ENCODE results near the gene CNTN3. TPM values are rescaled to one million over a fixed set of nuclear protein-coding genes. Genes with fewer than 3 reads are reported as not detected.

CNTN3 gene
- polyA plus RNA-seq, 1 donor from 2014 or later: 31.8 TPM

DNA sequence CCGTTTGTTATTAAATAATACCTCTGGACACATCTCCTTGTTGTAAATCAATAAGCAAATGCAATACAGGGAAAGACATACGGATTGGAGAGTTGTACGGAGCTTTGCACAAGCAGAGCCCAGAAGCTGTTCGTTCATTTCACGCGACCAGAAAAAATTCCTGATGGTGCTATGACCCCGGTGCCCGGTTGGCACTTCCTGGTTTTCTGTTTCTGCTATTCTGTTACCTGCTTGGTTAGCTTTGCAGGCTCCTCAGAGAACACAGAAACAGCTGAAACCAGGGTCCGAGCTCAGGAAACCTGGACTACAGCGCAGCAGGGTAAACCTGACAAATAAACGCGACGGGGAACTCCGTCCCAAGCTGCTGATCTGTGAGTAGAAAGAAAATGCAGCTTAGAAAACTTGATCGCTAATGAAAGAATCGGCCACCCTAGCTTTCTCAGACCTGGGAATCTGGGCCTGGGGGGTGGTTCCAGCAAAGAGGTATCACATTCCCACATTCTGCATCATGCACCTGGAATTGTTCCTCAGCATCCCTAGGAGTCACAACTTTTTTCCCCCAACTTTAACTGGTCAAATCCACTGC, 845 bp downstream of the CNTN3 start:
- Histone ChIP-seq H3K36me3 (ENCODE audit: insufficient read depth, low read length) (no peaks in the 10 kb centered on the region), H3F3A (ENCODE audit: insufficient read depth, low read length, poor library complexity, severe bottlenecking) (no peaks in the 10 kb centered on the region), H2AFZ (ENCODE audit: low read depth, low read length) (no peak overlapping the region), H3K9ac (ENCODE audit: low read length) (peak overlapping the region; percentile 23), H3K79me2 (replicated peaks; ENCODE audit: insufficient read depth, low read length) (no peaks in the 10 kb centered on the region), H3K9me2 (ENCODE audit: insufficient read depth, low read length) (no peaks in the 10 kb centered on the region), H3K27ac (ENCODE audit: low read length) (no peak overlapping the region), H3K4me2 (ENCODE audit: low read length) (peak overlapping the region; percentile 43), H3K9me3 (ENCODE audit: low read length) (no peaks in the 10 kb centered on the region), H3K27me3 (ENCODE audit: insufficient read depth, low read depth, low read length) (peaks cover 20% of the 10 kb centered on the region), H3K4me3 (ENCODE audit: low read length) (peak overlapping the region; percentile 69), H4K20me1 (ENCODE audit: insufficient read depth) (no peaks in the 10 kb centered on the region)
- TF ChIP-seq, protein P1, sequence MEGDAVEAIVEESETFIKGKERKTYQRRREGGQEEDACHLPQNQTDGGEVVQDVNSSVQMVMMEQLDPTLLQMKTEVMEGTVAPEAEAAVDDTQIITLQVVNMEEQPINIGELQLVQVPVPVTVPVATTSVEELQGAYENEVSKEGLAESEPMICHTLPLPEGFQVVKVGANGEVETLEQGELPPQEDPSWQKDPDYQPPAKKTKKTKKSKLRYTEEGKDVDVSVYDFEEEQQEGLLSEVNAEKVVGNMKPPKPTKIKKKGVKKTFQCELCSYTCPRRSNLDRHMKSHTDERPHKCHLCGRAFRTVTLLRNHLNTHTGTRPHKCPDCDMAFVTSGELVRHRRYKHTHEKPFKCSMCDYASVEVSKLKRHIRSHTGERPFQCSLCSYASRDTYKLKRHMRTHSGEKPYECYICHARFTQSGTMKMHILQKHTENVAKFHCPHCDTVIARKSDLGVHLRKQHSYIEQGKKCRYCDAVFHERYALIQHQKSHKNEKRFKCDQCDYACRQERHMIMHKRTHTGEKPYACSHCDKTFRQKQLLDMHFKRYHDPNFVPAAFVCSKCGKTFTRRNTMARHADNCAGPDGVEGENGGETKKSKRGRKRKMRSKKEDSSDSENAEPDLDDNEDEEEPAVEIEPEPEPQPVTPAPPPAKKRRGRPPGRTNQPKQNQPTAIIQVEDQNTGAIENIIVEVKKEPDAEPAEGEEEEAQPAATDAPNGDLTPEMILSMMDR (IDR thresholded peaks at IDR 0.05; ENCODE audit: poor library complexity, severe bottlenecking): no peak
- TF ChIP-seq EP300 (conservative IDR thresholded peaks at IDR 0.05; ENCODE audit: poor library complexity, severe bottlenecking) (no peak), MXI1 (conservative IDR thresholded peaks at IDR 0.05; ENCODE audit: poor library complexity, severe bottlenecking) (no peak), RAD21 (conservative IDR thresholded peaks at IDR 0.05) (no peak), TAF1 (IDR thresholded peaks at IDR 0.05; ENCODE audit: low read depth) (no peak), POLR2AphosphoS5 (IDR thresholded peaks at IDR 0.05) (no peak), EZH2 (IDR thresholded peaks at IDR 0.05; ENCODE audit: borderline replicate concordance, insufficient read depth, low read length, poor library complexity, severe bottlenecking) (no peak), SMC3 (conservative IDR thresholded peaks at IDR 0.05; ENCODE audit: poor library complexity) (no peak)
- TF ChIP-seq, protein P2, sequence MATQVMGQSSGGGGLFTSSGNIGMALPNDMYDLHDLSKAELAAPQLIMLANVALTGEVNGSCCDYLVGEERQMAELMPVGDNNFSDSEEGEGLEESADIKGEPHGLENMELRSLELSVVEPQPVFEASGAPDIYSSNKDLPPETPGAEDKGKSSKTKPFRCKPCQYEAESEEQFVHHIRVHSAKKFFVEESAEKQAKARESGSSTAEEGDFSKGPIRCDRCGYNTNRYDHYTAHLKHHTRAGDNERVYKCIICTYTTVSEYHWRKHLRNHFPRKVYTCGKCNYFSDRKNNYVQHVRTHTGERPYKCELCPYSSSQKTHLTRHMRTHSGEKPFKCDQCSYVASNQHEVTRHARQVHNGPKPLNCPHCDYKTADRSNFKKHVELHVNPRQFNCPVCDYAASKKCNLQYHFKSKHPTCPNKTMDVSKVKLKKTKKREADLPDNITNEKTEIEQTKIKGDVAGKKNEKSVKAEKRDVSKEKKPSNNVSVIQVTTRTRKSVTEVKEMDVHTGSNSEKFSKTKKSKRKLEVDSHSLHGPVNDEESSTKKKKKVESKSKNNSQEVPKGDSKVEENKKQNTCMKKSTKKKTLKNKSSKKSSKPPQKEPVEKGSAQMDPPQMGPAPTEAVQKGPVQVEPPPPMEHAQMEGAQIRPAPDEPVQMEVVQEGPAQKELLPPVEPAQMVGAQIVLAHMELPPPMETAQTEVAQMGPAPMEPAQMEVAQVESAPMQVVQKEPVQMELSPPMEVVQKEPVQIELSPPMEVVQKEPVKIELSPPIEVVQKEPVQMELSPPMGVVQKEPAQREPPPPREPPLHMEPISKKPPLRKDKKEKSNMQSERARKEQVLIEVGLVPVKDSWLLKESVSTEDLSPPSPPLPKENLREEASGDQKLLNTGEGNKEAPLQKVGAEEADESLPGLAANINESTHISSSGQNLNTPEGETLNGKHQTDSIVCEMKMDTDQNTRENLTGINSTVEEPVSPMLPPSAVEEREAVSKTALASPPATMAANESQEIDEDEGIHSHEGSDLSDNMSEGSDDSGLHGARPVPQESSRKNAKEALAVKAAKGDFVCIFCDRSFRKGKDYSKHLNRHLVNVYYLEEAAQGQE (IDR thresholded peaks at IDR 0.05; ENCODE audit: borderline replicate concordance): no peak

DNA sequence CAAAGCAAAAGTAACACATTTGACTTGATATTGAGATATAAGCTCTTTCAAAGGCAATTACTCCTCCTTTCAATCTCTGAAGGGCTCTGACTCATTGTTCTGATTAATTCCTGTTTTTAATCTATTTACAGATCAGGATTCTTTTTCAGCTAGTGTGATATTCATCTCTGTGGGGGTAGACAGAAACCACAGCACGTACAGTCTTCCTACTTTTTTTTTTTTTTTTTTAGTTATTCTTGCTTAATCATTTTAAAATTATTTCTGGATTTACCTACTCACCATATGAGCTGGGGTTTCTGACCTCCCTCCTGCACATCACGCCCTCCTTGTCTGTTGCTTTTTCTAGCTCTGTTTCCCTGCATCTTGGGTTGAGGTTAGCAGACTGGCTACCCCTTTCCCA, 1.4 kb downstream of the CNTN3 start:
- Histone ChIP-seq H3K36me3 (ENCODE audit: insufficient read depth, low read length) (no peaks in the 10 kb centered on the region), H3K4me2 (ENCODE audit: low read length) (peak overlapping the region; percentile 43), H2AFZ (ENCODE audit: low read depth, low read length) (no peak overlapping the region), H3K79me2 (replicated peaks; ENCODE audit: insufficient read depth, low read length) (no peaks in the 10 kb centered on the region), H3F3A (ENCODE audit: insufficient read depth, low read length, poor library complexity, severe bottlenecking) (no peaks in the 10 kb centered on the region), H3K27me3 (ENCODE audit: insufficient read depth, low read depth, low read length) (peaks cover 20% of the 10 kb centered on the region), H3K4me3 (ENCODE audit: low read length) (peak overlapping the region; percentile 69), H3K9me3 (ENCODE audit: low read length) (no peaks in the 10 kb centered on the region), H4K20me1 (ENCODE audit: insufficient read depth) (no peaks in the 10 kb centered on the region), H3K27ac (ENCODE audit: low read length) (no peak overlapping the region), H3K9me2 (ENCODE audit: insufficient read depth, low read length) (no peaks in the 10 kb centered on the region), H3K9ac (ENCODE audit: low read length) (peak overlapping the region; percentile 23)
- TF ChIP-seq, protein P2 (IDR thresholded peaks at IDR 0.05; ENCODE audit: borderline replicate concordance): no peak
- no peak for TF ChIP-seq POLR2AphosphoS5 (IDR thresholded peaks at IDR 0.05)
- no peak for TF ChIP-seq SMC3 (conservative IDR thresholded peaks at IDR 0.05; ENCODE audit: poor library complexity)
- no peak for TF ChIP-seq RAD21 (conservative IDR thresholded peaks at IDR 0.05)
- TF ChIP-seq MXI1 (conservative IDR thresholded peaks at IDR 0.05; ENCODE audit: poor library complexity, severe bottlenecking): no peak
- no peak for TF ChIP-seq EP300 (conservative IDR thresholded peaks at IDR 0.05; ENCODE audit: poor library complexity, severe bottlenecking)
- TF ChIP-seq, protein P1 (IDR thresholded peaks at IDR 0.05; ENCODE audit: poor library complexity, severe bottlenecking): no peak
- TF ChIP-seq EZH2 (IDR thresholded peaks at IDR 0.05; ENCODE audit: borderline replicate concordance, insufficient read depth, low read length, poor library complexity, severe bottlenecking): no peak
- no peak for TF ChIP-seq TAF1 (IDR thresholded peaks at IDR 0.05; ENCODE audit: low read depth)
